Heart left ventricle (tissue), 16 donors: ENCODE measurements around the gene GRIP1. TPM values are rescaled to one million over a fixed set of nuclear protein-coding genes. Genes with fewer than 3 reads are reported as not detected.

ENCODE experiments used
- ATAC-seq, 4 donors: fragments of 200-7000 bp; cut with Tn5 transposase; one replicate each; pipeline ENCODE4 v1.9.1; 2020 to 2022; ENCODE audit warnings: moderate library complexity in 4 of 4, mild to moderate bottlenecking in 3 of 4, moderate number of reproducible peaks in 1 of 4
- DNase-seq, 5 donors: peaks; one replicate each; pipeline ENCODE4 v3.0.0-alpha.2; 2020
- H3K27ac ChIP-seq, 12 donors: fragments of 200-600 bp; sonication (generic) in 4 of 12; one replicate each; pipeline versions ENCODE4 v1.5.0 to v1.8.0; 2016 to 2022; ENCODE audit warnings: mild to moderate bottlenecking in 2 of 12
- H3K27me3 ChIP-seq, 9 donors: fragments of 200-600 bp; sonication (generic) in 2 of 9; one replicate each; pipeline versions ENCODE4 v1.5.1 to v1.8.0; 2016 to 2022; ENCODE audit warnings: mild to moderate bottlenecking in 3 of 9
- H3K36me3 ChIP-seq, 9 donors: fragments of 200-600 bp; sonication (generic) in 2 of 9; one replicate each; pipeline versions ENCODE4 v1.5.0 to v1.8.0; 2018 to 2022; ENCODE audit warnings: mild to moderate bottlenecking in 2 of 9
- H3K4me1 ChIP-seq, 12 donors: fragments of 200-600 bp; sonication (generic) in 4 of 12; one replicate each; pipeline versions ENCODE4 v1.5.0 to v1.8.0; 2016 to 2022; ENCODE audit warnings: mild to moderate bottlenecking in 3 of 12
- H3K4me3 ChIP-seq, 12 donors: fragments of 200-600 bp; sonication (generic) in 4 of 12; one replicate each; pipeline versions ENCODE4 v1.5.0 to v1.8.0; 2017 to 2022; ENCODE audit warnings: mild to moderate bottlenecking in 9 of 12, moderate library complexity in 4 of 12
- H3K9me3 ChIP-seq, 12 donors: fragments of 200-600 bp; sonication (generic) in 4 of 12; one replicate each; pipeline versions ENCODE4 v1.5.0 to v1.8.0; 2016 to 2022; ENCODE audit warnings: mild to moderate bottlenecking in 1 of 12
- POLR2A ChIP-seq, 2 donors: fragments of 450-650 bp; IDR thresholded peaks; one replicate each; pipeline ENCODE4 v1.6.1; 2017; ENCODE audit warnings: antibody characterized with exemption in 2 of 2, mild to moderate bottlenecking in 2 of 2, moderate library complexity in 2 of 2
- WGBS, 4 donors: extraction: QIAGEN DNeasy Blood & Tissue Kit in 2 of 4; methylation state at CpG; one replicate each; pipeline versions ENCODE4 v1.1.5 to v1.1.7; 2013 to 2018; 5-methylcytosine and 5-hydroxymethylcytosine counted together
- intact Hi-C, 10 donors: fragments of 100-400 bp; cut with DNase I; formaldehyde crosslinking; loops; one replicate each; pipeline versions ENCODE4 v1.11.1 to v1.14.2; 2022
- polyA plus RNA-seq, 2 donors: library from polyadenylated mRNA; stranded (reverse); fragments of 200-250 nt; gene quantifications; one replicate each; pipeline ENCODE4 v1.2.3, GENCODE V29; 2013
- total RNA-seq, 9 donors: library from RNA; depleted of rRNA in 2 of 9; stranded (reverse); fragments of >200 nt in 2 of 9; fragmentation: NEBNext Ultra II Directional in 3 of 9; extraction: Animal tissue kit (Norgen Biotek cat#: 25700) in 3 of 9; gene quantifications; one replicate each; pipeline versions ENCODE4 v1.1.0 to v1.2.4, GENCODE V29; 2016 to 2023
- TF ChIP-seq, protein P1 (sequence below), 12 donors: fragments of 200-600 bp; sonication (generic) in 4 of 12; IDR thresholded peaks; one replicate each; pipeline versions ENCODE4 v1.5.0 to v1.8.0; 2018 to 2022; ENCODE audit warnings: antibody characterized with exemption in 12 of 12, mild to moderate bottlenecking in 5 of 12
- donor health status: ischemic (EF 13 %, LVEDD 7.1; RV severe dilation, severe dysfunction).
- donor health status: healthy with polysubstance abuse.
- donor health status: DM: no; HTN: yes; CAD: no.
- donor health status: DM: no; HTN: no; CAD: no.
- donor health status: ischemic (EF 25% LVEDD 6.9; RV normal size, moderate dysfunction).
- donor health status: ischemic (EF 25% LVEDD 5.7; RV mildly dilated, moderate dysfunction).
- donor health status: healthy.
- donor health status: DM: yes; HTN: yes; CAD: no.
- donor health status: ischemic (EF 35%, LVEDD 5.7; RV mildly dilated, moderate dysfunction).
- donor health status: nonischemic (EF 11% LVEDD 7.7; RV severe dilation, severe dysfunction).
- donor health status: DM: yes; HTN: yes; CAD: no.
- donor health status: PGD.
- donor health status: ischemic (EF 29% LVEDD 5.4; RV normal size, mild dysfunction).
- donor health status: nonischemic (EF 23%, LVEDD 6.1; RV moderate dilation, normal function).

GRIP1 gene
- total and polyA plus RNA-seq, 11 donors: 0.30 to 8.4 (median 1.5) TPM

DNA sequence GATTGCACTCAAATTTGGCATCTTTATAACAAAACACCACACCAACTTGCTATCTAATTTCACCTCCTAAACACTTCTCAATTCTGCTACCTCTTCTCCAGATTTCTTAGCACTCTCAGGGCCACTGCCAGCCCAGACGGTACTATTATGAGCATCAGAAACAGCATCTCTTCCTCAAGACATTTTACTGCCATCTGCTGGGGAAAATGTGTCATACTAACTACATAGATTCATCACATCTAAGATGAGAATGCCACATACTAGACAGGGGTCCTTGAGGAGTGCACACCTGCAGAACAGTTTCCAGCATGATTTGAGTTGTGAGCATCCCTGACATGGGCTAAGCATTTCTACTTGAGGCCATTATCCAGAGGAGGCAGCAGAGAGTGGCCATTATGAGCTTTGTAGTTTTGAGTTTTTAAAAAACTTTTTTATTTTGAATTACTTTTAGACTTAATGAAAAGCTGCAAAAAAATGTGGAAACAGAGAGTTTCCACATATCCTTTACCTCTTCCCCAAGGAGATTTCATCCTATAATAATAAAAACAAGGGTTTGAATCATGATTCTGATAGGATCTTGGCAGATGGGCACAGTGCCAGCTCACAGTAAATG, 15.1 kb upstream of the GRIP1 start:
- Histone ChIP-seq H3K4me1 (no peaks in the 10 kb centered on the region), H3K4me3 (no peak overlapping the region), H3K9me3 (no peaks in the 10 kb centered on the region), H3K36me3 (no peaks in the 10 kb centered on the region), H3K27me3 (peaks cover 0 to 7% (median 0%) of the 10 kb centered on the region in 9 donors), H3K27ac (no peak overlapping the region)
- WGBS, 4 donors: 0 to 1% (median 1%) methylated on average over 1 of the region's 1 CpG
- DNase-seq: peak in 1 of 5 donors; percentile 15
- peak in 2 of 4 donors; percentile 50 to 78 for ATAC-seq
- intact Hi-C loops: loop anchor here in 6 of 10 donors (5.0 to 10.0 kb wide), 7 partner anchors 161 to 549 kb away; no protein-coding TSS in a partner anchor
- TF ChIP-seq, protein P1, sequence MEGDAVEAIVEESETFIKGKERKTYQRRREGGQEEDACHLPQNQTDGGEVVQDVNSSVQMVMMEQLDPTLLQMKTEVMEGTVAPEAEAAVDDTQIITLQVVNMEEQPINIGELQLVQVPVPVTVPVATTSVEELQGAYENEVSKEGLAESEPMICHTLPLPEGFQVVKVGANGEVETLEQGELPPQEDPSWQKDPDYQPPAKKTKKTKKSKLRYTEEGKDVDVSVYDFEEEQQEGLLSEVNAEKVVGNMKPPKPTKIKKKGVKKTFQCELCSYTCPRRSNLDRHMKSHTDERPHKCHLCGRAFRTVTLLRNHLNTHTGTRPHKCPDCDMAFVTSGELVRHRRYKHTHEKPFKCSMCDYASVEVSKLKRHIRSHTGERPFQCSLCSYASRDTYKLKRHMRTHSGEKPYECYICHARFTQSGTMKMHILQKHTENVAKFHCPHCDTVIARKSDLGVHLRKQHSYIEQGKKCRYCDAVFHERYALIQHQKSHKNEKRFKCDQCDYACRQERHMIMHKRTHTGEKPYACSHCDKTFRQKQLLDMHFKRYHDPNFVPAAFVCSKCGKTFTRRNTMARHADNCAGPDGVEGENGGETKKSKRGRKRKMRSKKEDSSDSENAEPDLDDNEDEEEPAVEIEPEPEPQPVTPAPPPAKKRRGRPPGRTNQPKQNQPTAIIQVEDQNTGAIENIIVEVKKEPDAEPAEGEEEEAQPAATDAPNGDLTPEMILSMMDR (IDR thresholded peaks at IDR 0.05): peak; percentile 21 to 68 (median 52)
- no peak for TF ChIP-seq POLR2A (IDR thresholded peaks at IDR 0.05)

DNA sequence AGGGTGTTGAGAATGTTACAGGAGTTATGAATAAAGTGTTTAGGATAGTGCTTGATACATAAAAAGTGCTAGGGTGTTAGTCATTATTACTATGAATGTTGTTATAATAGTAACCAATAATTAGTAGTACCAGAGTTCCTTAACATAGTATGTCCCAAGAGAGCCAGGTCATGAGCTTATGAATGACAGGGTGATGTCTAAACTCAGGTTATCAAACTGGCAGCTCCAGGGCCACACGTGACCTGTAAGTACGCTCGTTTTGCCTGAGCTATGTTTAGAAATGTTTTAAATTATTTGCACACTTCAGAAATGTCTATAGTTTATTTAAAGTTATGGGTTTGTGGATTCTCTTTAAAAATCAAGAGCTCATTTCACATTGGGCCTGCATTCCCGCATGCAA, 14.1 kb upstream of the GRIP1 start:
- no peak for ATAC-seq
- DNase-seq: no peak
- Histone ChIP-seq H3K4me3 (no peak overlapping the region), H3K36me3 (no peaks in the 10 kb centered on the region), H3K4me1 (no peaks in the 10 kb centered on the region), H3K27ac (no peak overlapping the region), H3K27me3 (peaks cover 0 to 7% (median 0%) of the 10 kb centered on the region in 9 donors), H3K9me3 (no peaks in the 10 kb centered on the region)
- intact Hi-C loops: loop anchor here in 6 of 10 donors (5.0 to 10.0 kb wide), 7 partner anchors 162 to 548 kb away; no protein-coding TSS in a partner anchor
- TF ChIP-seq, protein P1 (IDR thresholded peaks at IDR 0.05): no peak
- no peak for TF ChIP-seq POLR2A (IDR thresholded peaks at IDR 0.05)
- 46 to 54% (median 48%) methylated on average over 4 of the region's 4 CpGs for WGBS, 4 donors

DNA sequence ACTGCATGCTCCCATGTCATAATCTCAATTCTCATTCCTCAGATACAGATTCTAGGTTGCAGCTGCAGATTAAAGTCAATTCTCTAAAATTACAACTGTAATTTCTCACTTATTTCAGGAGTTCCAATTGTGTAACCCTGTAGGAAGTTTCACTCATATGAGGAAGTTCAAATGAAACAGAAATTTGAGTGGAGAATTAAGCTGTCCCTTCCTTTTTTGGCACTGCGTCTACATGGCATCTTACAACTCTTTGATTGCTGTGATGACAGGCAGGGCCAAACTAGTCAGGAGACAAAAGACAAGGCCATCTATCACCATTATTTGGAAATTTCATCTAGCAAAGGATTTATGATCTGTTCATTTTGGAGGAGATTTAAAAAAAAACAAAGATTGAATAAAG, 13.3 kb upstream of the GRIP1 start:
- 68 to 72% (median 70%) methylated on average over 1 of the region's 1 CpG for WGBS, 4 donors
- Histone ChIP-seq H3K27me3 (peaks cover 0 to 7% (median 0%) of the 10 kb centered on the region in 9 donors), H3K4me1 (no peaks in the 10 kb centered on the region), H3K36me3 (no peaks in the 10 kb centered on the region), H3K27ac (no peak overlapping the region), H3K9me3 (no peaks in the 10 kb centered on the region), H3K4me3 (no peak overlapping the region)
- no peak for ATAC-seq
- DNase-seq: no peak
- intact Hi-C loops: loop anchor here in 6 of 10 donors (5.0 to 10.0 kb wide), 7 partner anchors 163 to 547 kb away; no protein-coding TSS in a partner anchor
- TF ChIP-seq POLR2A (IDR thresholded peaks at IDR 0.05): no peak
- TF ChIP-seq, protein P1 (IDR thresholded peaks at IDR 0.05): no peak

DNA sequence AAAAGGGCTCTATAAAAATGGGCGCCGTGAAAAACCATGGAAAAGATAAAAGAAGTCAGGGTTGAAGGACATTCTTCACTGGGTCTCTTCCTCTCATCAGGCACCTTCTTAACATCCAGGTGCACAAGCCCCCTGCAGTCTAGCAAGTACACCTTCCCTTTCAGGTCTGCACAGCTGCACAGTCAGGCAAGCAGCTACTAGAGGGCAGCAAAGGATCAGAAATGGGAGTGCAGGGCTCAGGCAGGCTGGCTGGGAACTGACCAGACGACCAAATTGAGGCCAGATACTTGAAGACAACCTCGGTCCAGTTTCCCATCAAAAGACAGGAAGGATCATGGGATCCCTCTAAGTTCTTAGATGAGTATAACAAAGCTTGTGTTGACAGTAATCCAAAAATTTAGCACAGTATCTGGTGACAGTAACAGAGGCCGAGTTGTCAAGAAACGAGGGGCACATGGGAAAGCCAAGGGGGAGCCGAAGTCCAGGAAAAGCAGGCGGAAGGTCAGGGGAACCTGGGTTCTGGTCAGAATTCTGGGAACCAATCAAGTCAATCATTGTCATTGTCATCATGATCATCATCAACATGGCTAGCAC, 10.1 kb upstream of the GRIP1 start:
- H3K4me1 ChIP-seq: no peaks in the 10 kb centered on the region
- H3K36me3 ChIP-seq: no peaks in the 10 kb centered on the region
- ATAC-seq (peak in 3 of 4 donors; percentile 63 to 77 (median 71)), DNase-seq (peak in 3 of 5 donors; percentile 14 to 29 (median 27))
- 51 to 56% (median 53%) methylated on average over 8 of the region's 8 CpGs for WGBS, 4 donors
- no peak overlapping the region for H3K27ac ChIP-seq
- H3K27me3 ChIP-seq: peaks cover 0 to 4% (median 0%) of the 10 kb centered on the region in 9 donors
- H3K9me3 ChIP-seq: no peaks in the 10 kb centered on the region
- no peak overlapping the region for H3K4me3 ChIP-seq
- intact Hi-C loops: loop anchor here in 7 of 10 donors (2.0 to 5.0 kb wide), 3 partner anchors 172 to 533 kb away; no protein-coding TSS in a partner anchor
- TF ChIP-seq, protein P1 (IDR thresholded peaks at IDR 0.05): peak; percentile 21 to 59 (median 42)
- TF ChIP-seq POLR2A (IDR thresholded peaks at IDR 0.05): no peak
